ENCODE measurements around the gene B4GALT1.

DNA sequence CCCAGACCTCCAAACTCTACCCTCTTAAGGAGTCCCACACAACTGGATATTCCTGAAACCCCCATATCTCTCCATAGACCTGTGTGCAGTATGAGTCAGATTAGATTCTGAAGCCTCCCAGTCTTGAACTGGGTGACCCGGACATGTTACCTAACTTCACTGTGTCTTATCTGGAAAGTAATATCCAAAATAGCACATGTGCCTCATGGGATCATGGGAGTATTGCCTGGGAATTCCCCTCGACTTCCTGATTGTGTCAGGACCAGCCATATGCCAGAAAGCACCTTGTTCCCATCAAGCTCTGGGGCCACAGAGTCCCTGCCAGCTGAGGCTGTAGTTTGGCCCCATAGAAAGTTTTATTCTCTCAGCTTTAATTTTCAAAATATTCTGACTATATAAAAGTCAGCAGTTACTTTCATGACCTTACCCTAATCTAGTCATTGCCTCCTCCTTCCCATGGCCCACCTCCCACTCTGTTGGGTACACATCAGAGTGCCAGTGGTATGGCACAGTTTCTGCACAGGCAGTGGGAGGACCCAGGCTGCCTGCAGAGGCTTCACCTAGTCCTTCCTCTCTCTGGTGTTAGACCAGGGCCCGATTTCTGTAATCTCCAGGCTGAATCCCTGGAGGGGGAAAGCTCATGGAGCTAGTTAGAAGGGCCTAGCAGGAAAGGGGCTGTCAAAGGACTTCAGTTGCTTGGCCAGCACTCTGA, 19.5 kb upstream of the B4GALT1 start:
- TF ChIP-seq TAF1 (IDR thresholded peaks at IDR 0.05; ENCODE audit: borderline replicate concordance, low read depth, low read length) (no peak), POLR2A (IDR thresholded peaks at IDR 0.05; ENCODE audit: low read depth, low read length) (no peak), POLR2AphosphoS5 (IDR thresholded peaks at IDR 0.05; ENCODE audit: low read depth, low read length) (no peak)

All from GM12892 (cell line).